LHCN-M2 (cell line): ENCODE data around the gene DCHS2. TPM values are rescaled to one million over a fixed set of nuclear protein-coding genes. Genes with fewer than 3 reads are reported as not detected.

Experiments used
- DNase-seq: peaks from one replicate; pipeline ENCODE4 v3.0.0-alpha.2; 2012; ENCODE audit warnings: low read depth
- total RNA-seq: library from RNA; depleted of rRNA; stranded (reverse); fragments of >200 nt; gene quantifications from 2 replicates; pipeline ENCODE4 v1.2.3, GENCODE V29; 2014

Gene DCHS2
- total RNA-seq, 1 experiment from 2014 or later: not detected

- DNase-seq: peak; percentile 49
Observed at GRCh38 chr4:154399259-154399974, 92.2 kb downstream of the DCHS2 start.

GRCh38 chr4:154390324-154390723, 101.3 kb downstream of the DCHS2 start:
- no peak for DNase-seq

GRCh38 chr4:154389148-154389547, 102.5 kb downstream of the DCHS2 start:
- DNase-seq: no peak

- DNase-seq: no peak
Observed at GRCh38 chr4:154384012-154384411, 107.6 kb downstream of the DCHS2 start.

GRCh38 chr4:154376486-154376885, 115.1 kb downstream of the DCHS2 start:
- no peak for DNase-seq

GRCh38 chr4:154368060-154368459, 123.5 kb downstream of the DCHS2 start:
- no peak for DNase-seq

GRCh38 chr4:154367659-154368058, 123.9 kb downstream of the DCHS2 start:
- no peak for DNase-seq

GRCh38 chr4:154366956-154367355, 124.6 kb downstream of the DCHS2 start:
- DNase-seq: no peak

GRCh38 chr4:154364066-154364845, 127.3 kb downstream of the DCHS2 start:
- no peak for DNase-seq

GRCh38 chr4:154361450-154361849, 130.1 kb downstream of the DCHS2 start:
- DNase-seq: no peak

GRCh38 chr4:154360491-154360890, 131.1 kb downstream of the DCHS2 start:
- no peak for DNase-seq

- DNase-seq: no peak
Observed at GRCh38 chr4:154354883-154355282, 136.7 kb downstream of the DCHS2 start.

GRCh38 chr4:154349829-154350228, 141.8 kb downstream of the DCHS2 start:
- DNase-seq: no peak

GRCh38 chr4:154348657-154349056, 142.9 kb downstream of the DCHS2 start:
- no peak for DNase-seq

GRCh38 chr4:154345359-154345758, 146.2 kb downstream of the DCHS2 start:
- no peak for DNase-seq

- no peak for DNase-seq
Observed at GRCh38 chr4:154344686-154345085, 146.9 kb downstream of the DCHS2 start.

GRCh38 chr4:154343651-154344050, 147.9 kb downstream of the DCHS2 start:
- DNase-seq: no peak

- no peak for DNase-seq
Observed at GRCh38 chr4:154341448-154341847, 150.2 kb downstream of the DCHS2 start.

- DNase-seq: no peak
Observed at GRCh38 chr4:154335588-154335987, 156.0 kb downstream of the DCHS2 start.

GRCh38 chr4:154332681-154333421, 158.7 kb downstream of the DCHS2 start:
- no peak for DNase-seq

- peak; percentile 20 for DNase-seq
Observed at GRCh38 chr4:154329939-154330338, 161.7 kb downstream of the DCHS2 start.

GRCh38 chr4:154329268-154329868, 162.2 kb downstream of the DCHS2 start:
- no peak for DNase-seq
